Measurements from ENCODE around the gene PATZ1.

Gene PATZ1

DNA sequence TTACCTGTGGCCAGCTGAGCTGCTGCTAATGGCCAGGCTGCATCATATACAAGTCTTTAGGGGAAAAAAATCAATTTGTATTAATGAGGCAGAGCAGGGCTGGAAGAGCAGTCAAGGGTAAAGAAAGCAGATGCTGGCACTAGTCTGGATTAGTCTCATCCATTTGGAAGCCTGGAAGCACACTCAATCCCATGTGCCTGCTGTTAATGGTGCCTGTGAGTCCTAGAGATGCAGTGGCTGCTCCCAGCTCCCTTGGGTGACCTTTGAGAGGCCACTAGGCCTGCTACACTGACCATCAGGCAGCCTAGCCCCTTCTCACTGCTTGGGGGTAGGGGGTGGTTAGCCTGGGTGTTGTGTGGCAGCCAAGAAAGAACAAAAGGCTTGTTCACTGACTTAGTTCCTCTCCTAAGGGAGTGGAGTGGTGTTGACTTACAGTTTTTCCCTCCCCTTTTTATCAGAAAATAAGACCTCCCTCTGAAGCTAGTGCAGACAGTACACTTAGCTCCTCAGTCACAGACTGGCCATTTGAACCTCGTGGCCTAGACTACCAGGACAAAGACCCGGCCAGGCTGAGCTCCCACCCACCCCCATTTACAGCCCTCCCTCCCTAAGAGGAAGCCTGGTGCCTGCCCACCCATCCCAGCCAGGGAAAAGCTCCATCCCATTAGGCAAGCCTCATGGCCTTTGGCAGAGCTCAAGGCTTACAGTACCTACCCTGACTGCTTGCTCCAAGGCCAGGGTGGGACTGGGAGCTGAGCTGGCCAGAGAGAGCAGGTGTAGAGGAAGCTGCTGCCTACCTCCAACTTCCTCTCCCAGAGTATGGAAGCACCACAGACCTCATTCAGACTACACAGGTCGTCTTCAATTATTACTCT lies 61.6 kb downstream of the PATZ1 start:
- TF ChIP-seq ZFX (IDR thresholded peaks at IDR 0.05; ENCODE audit: borderline replicate concordance) = no peak
- TF ChIP-seq, protein P1, sequence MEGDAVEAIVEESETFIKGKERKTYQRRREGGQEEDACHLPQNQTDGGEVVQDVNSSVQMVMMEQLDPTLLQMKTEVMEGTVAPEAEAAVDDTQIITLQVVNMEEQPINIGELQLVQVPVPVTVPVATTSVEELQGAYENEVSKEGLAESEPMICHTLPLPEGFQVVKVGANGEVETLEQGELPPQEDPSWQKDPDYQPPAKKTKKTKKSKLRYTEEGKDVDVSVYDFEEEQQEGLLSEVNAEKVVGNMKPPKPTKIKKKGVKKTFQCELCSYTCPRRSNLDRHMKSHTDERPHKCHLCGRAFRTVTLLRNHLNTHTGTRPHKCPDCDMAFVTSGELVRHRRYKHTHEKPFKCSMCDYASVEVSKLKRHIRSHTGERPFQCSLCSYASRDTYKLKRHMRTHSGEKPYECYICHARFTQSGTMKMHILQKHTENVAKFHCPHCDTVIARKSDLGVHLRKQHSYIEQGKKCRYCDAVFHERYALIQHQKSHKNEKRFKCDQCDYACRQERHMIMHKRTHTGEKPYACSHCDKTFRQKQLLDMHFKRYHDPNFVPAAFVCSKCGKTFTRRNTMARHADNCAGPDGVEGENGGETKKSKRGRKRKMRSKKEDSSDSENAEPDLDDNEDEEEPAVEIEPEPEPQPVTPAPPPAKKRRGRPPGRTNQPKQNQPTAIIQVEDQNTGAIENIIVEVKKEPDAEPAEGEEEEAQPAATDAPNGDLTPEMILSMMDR (IDR thresholded peaks at IDR 0.05) = no peak
- H3K27ac ChIP-seq = peak overlapping the region; percentile 44

DNA sequence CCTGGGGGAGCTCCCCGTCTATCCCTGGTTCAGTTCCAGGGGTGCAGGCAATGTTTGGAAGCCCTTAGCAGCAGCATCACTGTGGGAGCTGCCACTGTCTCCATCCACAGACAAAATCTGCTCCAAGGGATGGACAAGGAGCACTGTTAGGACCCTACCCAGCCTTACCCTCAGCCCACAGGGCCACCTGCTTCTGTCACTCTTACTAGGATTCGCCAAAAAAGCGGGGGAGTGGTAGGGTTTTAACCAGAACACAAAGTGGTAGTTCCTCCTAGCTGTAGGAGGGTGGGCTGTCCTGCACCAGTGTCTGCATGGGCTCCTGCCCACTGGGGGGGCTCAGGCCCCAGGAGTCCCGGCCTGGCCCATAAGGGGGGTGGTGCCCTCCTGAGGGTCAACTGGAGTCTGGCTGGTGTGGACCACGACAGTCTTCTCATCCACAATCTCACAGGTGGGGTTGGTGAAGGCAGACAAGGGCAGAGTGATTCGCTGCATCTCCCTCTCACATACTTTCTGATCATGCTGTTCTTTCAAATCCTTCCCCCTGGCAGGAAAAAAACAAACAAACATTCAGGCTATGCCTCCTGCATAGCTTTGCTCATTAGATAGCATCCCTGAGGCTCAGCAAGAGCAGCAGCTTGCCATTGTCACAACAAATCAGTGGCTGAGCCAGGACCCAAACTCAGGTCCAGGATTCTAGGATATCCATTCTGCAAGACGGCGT lies 63.2 kb downstream of the PATZ1 start:
- H3K27ac ChIP-seq = peak overlapping the region; percentile 44; the same call in 1 of the 2 replicates
- TF ChIP-seq, protein P1 (IDR thresholded peaks at IDR 0.05) = no peak
- no peak for TF ChIP-seq ZFX (IDR thresholded peaks at IDR 0.05; ENCODE audit: borderline replicate concordance)

DNA sequence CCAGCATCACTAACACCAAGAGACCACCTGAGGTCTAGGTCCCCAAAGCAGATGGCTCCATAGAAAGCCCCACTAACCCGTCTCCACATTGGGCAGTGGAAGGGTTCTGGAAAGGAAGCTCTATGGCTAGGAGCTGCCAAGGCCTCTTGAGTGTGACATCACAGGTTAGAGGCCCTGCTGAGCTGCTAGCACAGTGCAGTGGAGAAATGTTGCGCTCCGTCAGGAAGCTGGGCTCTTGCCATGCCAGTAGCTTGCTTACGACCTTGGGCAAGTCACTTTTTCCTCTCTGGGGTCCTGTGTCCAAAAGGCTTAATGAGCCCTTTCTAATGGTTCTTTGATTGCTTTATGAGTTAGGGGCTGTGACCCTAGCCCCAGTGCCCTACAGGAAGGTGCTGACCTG lies 64.4 kb downstream of the PATZ1 start:
- H3K27ac ChIP-seq = peak overlapping the region; percentile 44
- TF ChIP-seq ZFX (IDR thresholded peaks at IDR 0.05; ENCODE audit: borderline replicate concordance) = no peak
- TF ChIP-seq, protein P1 (IDR thresholded peaks at IDR 0.05) = no peak

DNA sequence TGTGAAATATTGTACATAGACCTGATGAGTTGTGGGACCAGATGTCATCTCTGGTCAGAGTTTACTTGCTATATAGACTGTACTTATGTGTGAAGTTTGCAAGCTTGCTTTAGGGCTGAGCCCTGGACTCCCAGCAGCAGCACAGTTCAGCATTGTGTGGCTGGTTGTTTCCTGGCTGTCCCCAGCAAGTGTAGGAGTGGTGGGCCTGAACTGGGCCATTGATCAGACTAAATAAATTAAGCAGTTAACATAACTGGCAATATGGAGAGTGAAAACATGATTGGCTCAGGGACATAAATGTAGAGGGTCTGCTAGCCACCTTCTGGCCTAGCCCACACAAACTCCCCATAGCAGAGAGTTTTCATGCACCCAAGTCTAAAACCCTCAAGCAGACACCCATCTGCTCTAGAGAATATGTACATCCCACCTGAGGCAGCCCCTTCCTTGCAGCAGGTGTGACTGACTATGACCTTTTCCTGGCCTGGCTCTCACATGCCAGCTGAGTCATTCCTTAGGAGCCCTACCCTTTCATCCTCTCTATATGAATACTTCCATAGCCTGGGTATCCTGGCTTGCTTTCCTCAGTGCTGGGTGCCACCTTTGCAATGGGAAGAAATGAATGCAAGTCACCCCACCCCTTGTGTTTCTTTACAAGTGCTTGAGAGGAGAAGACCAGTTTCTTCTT lies 66.2 kb downstream of the PATZ1 start:
- TF ChIP-seq ZFX (IDR thresholded peaks at IDR 0.05; ENCODE audit: borderline replicate concordance) = no peak
- TF ChIP-seq, protein P1 (IDR thresholded peaks at IDR 0.05) = no peak
- peak overlapping the region; percentile 44 for H3K27ac ChIP-seq

DNA sequence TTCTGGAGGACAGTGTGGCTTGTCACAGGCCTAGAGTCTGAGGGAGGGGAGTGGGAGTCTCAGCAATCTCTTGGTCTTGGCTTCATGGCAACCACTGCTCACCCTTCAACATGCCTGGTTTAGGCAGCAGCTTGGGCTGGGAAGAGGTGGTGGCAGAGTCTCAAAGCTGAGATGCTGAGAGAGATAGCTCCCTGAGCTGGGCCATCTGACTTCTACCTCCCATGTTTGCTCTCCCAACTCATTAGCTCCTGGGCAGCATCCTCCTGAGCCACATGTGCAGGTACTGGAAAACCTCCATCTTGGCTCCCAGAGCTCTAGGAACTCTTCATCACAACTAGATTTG lies 66.8 kb downstream of the PATZ1 start:
- H3K27ac ChIP-seq = peak overlapping the region; percentile 33
- TF ChIP-seq ZFX (IDR thresholded peaks at IDR 0.05; ENCODE audit: borderline replicate concordance) = no peak
- TF ChIP-seq, protein P1 (IDR thresholded peaks at IDR 0.05) = no peak

DNA sequence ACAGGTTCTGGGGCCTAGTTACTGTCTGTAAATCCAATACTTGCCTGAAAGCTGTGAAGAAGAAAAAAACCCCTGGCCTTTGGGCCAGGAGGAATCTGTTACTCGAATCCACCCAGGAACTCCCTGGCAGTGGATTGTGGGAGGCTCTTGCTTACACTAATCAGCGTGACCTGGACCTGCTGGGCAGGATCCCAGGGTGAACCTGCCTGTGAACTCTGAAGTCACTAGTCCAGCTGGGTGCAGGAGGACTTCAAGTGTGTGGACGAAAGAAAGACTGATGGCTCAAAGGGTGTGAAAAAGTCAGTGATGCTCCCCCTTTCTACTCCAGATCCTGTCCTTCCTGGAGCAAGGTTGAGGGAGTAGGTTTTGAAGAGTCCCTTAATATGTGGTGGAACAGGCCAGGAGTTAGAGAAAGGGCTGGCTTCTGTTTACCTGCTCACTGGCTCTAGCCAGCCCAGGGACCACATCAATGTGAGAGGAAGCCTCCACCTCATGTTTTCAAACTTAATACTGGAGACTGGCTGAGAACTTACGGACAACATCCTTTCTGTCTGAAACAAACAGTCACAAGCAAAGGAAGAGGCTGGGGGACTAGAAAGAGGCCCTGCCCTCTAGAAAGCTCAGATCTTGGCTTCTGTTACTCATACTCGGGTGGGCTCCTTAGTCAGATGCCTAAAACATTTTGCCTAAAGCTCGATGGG lies 67.4 kb downstream of the PATZ1 start:
- TF ChIP-seq ZFX (IDR thresholded peaks at IDR 0.05; ENCODE audit: borderline replicate concordance) = no peak
- TF ChIP-seq, protein P1 (IDR thresholded peaks at IDR 0.05) = no peak
- H3K27ac ChIP-seq = peak overlapping the region; percentile 33

Data from 22Rv1 (cell line).